GM18526 (cell line): Measurements from ENCODE around the gene GSN.

ENCODE experiments used
- POLR2A ChIP-seq: IDR thresholded peaks from 3 replicates; pipeline ENCODE4 v1.6.1; 2011; ENCODE audit not compliant: insufficient read length; ENCODE audit errors: extremely low read depth

Gene GSN

DNA sequence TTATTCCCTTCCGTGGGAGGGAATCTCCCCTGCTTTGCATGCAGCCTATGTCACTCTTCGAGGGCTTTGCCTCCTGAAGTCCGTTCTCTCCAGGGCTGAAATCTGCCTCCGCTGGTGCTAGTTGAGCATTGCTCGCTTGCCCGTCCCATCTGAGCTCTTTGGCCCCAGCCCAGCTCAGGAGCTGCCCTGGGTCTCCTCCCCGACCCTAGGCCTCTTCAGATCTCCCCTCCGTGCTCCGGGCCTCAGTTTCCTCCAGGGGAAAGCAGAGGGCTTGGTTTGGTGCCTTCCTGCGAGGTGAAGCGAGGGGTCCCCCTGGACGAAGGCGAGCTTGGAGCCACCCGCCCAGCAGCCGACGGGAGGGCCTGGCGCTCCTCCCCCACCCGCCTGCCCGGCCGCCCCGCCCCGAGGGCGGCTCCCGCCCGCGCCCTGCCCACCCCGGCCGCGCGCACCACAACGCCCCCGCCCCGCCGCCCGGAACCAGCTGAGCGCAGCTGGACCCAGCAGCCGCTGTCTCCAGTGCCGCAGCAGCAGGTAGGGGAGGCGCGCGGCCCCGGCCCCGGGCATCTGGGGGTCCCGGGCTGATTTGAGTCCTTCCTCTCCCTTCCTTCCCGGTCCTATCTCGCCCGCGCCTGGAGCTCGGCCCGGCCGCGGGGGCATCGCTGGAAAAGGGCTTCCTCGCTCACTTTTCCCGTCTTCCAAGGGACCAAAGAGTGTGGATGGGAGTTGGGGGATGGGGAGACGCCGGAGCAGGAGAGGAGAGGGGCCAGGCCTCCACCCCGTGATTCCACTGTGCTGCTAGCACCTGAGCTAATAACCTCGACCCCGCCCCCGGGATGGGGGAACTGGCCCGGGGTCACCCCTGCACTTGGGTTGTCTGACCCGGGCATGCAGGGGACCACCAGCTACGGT is at the start of gene GSN:
TSS of gene GSN (plus strand) at position 474 of the 909 bp plus-strand sequence. CDS start 33,810 bp downstream, outside the sequence.
- TF ChIP-seq POLR2A = no peak

DNA sequence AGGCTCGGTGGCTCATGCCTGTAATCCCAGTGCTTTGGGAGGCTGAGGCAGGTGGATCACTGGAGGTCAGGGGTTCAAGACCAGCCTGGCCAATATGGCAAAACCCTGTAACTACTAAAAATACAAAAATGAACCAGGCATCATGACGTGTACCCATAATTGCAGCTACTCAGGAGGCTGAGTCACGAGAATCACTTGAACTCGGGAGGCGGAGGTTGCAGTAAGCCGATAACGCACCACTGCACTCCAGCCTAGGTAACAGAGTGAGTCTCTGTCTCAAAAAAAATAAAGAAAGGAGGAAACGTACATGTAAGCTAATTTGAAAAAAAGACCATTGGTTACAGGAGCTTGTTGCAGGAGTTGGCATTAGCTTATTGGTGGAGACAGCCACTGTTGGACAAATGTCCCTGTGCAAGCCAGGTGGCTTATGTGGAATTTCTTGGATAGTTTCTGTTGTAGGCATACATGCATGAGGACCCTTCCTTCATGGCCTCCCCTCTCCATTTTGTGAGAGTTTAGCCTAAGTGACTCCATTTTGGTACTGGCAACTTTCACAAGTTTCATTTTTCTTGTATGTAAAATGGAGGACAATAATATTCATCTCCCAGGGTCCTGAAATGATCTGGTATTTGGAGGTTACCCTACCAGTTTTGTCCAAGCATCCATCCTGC is 49.5 kb upstream of the GSN start:
- no peak for TF ChIP-seq POLR2A

GRCh38 chr9:121219530-121219929 is 48.4 kb upstream of the GSN start:
- no peak for TF ChIP-seq POLR2A

GRCh38 chr9:121220996-121221663 is 46.8 kb upstream of the GSN start:
- TF ChIP-seq POLR2A = no peak

DNA sequence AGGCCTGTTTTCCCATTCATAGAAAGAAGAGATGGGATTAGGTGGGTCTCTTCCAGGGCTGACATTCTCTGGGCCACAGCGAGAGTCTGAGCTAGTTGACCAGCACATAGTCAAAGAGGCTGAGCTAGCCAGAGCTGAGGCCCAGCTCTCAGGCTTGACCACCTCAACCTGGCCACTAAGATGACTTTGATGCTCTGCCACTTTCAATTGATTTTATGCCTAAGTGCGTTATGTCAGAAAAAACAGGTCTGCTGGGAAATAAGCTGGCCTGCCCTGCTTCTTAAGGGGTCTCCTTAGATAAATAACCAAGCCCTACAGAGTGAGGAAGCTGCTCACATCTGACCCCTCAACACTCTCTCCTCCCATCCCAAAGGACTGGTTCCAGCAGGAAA is 46.3 kb upstream of the GSN start:
- no peak for TF ChIP-seq POLR2A

- TF ChIP-seq POLR2A = no peak
Observed at GRCh38 chr9:121222524-121223171, 45.3 kb upstream of the GSN start.

- no peak for TF ChIP-seq POLR2A
Observed at GRCh38 chr9:121225240-121225639, 42.7 kb upstream of the GSN start.

GRCh38 chr9:121226175-121226574 is 41.8 kb upstream of the GSN start:
- TF ChIP-seq POLR2A = no peak

DNA sequence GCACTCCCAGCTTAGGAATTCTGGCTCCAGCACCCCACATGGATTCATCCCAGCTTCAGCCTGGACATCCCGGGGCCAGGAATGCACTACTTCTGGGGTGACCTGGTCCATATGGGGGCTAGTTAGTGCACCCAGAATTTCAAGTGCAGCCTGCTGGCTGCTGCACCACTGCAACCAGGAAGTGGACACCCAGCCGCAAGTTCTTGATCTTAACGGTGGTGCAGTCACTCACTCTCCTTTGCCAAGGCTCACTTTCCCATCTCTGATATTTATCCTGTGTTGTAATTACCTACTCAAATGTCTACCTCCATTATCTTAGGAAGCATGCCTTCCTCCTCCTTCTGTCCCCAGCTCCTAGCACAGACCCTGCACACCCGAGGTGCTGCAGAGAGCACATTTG is 40.1 kb upstream of the GSN start:
- no peak for TF ChIP-seq POLR2A

DNA sequence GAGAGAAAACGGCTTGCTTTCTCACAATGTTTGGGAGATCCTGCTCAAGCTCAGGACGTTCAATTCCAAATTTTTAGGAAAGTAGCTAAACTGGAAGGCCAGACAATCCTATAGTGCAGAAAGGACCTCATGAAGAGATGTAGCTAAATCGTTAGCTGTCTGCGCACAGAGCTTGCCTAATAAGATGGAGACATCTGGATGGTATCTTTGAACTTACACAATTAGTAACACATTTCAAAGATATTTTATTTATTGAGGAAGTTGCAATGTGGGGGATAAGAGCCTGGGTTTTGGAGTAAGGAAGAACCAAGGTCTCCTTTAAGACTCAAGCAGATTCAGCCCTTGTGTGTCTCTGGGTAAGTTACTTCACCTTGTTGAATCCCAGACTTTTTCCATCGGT is 37.7 kb upstream of the GSN start:
- TF ChIP-seq POLR2A = no peak

DNA sequence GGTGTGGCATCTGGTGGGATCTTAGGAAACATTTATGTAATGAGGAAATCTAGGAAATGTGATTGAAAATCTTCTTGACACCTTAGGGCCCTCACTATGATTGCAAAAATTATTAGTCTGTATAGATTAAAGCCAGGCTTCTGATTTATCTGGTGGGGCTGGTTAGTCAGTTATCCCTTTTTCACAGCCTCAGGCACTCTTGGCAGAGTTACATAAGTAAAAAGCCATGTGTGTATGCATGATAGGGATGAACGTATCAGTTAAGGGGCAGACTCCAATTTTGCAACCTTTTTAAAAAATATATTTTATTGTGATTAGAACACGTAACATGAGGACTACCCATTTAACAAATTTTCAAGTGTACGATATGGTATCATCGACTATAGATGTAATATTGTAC is 35.7 kb upstream of the GSN start:
- no peak for TF ChIP-seq POLR2A

DNA sequence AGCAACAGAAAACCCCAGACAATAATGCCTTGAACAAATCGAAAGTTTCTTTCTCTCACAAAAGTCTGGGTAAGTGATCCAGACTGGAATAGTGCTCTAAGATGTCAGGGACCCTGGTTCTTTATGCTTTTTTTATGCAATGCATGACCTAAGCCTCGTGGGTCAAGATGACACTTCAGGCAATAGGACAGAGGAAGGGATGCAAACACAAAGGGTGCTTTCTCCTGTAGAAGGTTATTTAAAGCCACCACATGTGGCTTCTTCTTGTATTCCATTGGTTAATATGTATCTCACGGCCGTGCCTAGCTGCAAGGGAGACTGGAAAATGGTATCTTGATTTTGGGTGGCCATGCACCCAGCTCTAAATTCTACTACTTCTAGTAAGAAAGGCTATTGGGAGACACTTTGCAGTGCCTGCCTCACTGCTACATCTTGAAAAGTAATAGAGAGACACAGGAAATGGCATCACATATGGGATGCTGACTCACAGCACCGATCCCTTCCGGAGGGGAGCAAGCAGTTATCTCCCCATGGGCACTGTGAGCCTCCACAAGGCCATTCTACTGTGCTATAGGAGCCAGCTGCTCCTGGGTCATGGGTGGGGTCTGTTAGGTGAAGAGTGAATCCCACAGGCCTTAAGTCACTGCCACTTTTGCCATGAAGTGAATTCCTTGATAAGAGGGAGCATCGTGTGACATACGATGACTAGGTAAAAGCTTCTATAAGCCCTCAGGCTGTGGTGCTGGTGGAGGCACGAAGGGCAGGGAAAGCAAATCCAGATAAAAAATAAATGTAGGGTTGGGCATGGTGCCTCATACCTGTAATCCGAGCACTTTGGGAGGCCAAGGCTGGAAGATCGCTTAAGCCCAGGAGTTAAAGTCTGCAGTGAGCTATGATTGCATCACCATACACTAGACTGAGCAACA is 33.8 kb upstream of the GSN start:
- no peak for TF ChIP-seq POLR2A

GRCh38 chr9:121234832-121235161 is 33.2 kb upstream of the GSN start:
- no peak for TF ChIP-seq POLR2A

DNA sequence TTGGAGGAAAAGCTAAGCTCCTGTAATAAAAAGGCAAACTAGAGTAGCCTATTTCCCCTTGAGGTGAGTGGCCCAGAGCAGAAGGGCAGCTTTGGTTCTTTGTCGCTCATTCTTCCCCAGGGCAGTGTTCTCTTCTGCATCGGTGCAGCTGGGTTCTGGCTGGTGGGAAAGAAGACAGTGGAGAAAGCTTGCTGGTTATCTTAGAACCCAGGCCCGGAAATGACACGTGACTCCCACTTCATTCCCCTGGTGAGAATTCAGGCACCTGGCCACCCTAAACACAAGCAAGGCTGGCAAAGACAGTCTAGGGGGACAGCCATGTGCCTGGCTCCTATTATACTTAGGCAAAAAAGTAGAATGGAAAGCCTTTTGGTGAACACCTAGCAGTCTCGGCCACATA is 32.5 kb upstream of the GSN start:
- TF ChIP-seq POLR2A = no peak

- no peak for TF ChIP-seq POLR2A
Observed at GRCh38 chr9:121237916-121238315, 30.0 kb upstream of the GSN start.

DNA sequence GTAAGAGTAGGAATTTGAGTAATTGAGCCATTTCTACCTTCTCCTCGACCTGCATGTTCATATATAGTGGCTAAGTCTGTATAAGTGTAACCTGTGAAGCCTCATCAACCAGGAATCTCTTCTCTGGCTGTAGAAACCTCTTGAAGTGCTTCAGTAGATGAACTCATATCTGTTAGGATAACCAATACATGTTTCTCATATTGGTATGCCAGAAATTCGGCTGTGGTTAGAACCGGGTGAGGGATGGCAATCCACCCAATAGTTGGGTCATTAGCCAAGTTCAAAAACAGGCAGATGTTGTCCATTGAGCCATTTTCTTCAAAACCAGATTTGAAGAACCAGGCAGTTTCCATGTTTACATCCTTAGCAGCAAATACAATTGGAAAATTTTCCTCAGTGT is 28.9 kb upstream of the GSN start:
- no peak for TF ChIP-seq POLR2A
